Activated CD8-positive, alpha-beta memory T cell treated with anti-CD3 and anti-CD28 coated beads for 36 hours (primary cell): ENCODE measurements around the gene CCDC160. TPM values are rescaled to one million over a fixed set of nuclear protein-coding genes. Genes with fewer than 3 reads are reported as not detected.

Source experiments
- CTCF ChIA-PET: fragments of 350-600 bp; sonication (Branson Sonifier 250); formaldehyde crosslinking; loops from one replicate; lab custom pipeline; 2021; ENCODE audit warnings: antibody characterized with exemption; lab: Charles Lee
- POLR2A ChIA-PET: fragments of 350-600 bp; sonication (Branson Sonifier 250); formaldehyde crosslinking; loops from one replicate; lab custom pipeline; 2021; ENCODE audit warnings: antibody characterized with exemption; lab: Charles Lee
- total RNA-seq, 2 experiments: library from RNA; stranded (reverse); gene quantifications; one replicate each; pipeline ENCODE4 v1.2.3, GENCODE V29; 2021

CCDC160 gene
- total RNA-seq, 2 experiments from 2014 or later: not detected

DNA sequence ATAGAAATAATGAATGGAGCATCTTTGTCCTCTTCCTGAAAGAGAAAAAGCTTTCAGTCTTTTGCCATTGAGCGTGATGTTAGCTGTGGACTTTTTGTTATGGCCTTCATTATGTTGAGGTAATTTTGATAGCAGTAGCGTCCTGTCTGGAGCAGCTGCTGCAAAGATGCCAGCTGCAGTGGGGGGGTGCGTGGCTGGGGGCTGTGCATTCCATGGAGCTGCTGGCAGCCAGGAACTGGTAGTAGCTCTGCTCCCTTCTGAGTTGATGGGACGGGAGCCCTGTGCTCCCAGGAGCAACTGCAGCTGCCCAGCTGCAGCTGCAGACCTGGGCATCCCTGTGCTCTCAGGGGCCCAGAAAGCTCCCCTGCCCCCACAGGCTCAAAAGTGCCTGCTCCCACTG, 50.4 kb downstream of the CCDC160 start:
- ChIA-PET POLR2A (no interaction called here), CTCF (no interaction called here)

DNA sequence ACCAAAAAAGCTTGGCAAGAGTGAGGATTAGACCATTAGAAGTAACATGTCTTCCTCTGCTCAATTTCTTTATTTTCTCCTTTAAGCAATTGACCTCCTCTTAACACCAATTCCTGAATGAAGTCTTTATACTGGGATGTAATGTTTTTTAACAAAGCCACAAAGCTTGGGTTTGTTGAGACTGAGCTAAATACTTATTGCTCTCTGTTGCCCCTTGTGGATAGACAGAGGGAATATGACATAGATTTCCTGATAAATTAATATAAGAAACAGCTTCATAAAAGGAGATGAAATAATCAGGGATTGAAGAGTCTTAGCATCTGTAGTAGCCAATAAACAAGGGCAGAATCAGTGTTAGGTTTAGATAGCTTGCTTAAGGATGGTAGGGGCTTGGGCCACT, 57.6 kb downstream of the CCDC160 start:
- ChIA-PET CTCF (no interaction called here), POLR2A (no interaction called here)

Other genes starting within 250 kb of the CCDC160 start
- 10 to 100 TPM; 67.7 to 68.0 TPM for gene PHF6, start 136.1 kb downstream of the CCDC160 start, total RNA-seq
- gene HPRT1, start 223.0 kb downstream of the CCDC160 start, total RNA-seq: 100 to 1,000 TPM in 1 of 2 experiments, 10 to 100 TPM in 1; 98.0 to 104 TPM